AG04449 (cell line): ENCODE data around the gene P4HB.

ENCODE experiments used
- CTCF ChIA-PET: fragments of 350-600 bp; formaldehyde crosslinking; extraction: SDS; loops from one replicate; lab custom pipeline; 2021; ENCODE audit warnings: antibody characterized with exemption; lab: Yijun Ruan, JAX
- POLR2A ChIA-PET: fragments of 400-600, 350-600 bp; formaldehyde crosslinking; extraction: SDS; loops from one replicate; lab custom pipeline; 2020; ENCODE audit warnings: antibody characterized with exemption, inconsistent platforms; lab: Yijun Ruan, JAX
- DNase-seq: peaks from one replicate; pipeline ENCODE4 v3.0.0-alpha.2; 2010; ENCODE audit warnings: low read depth, low spot score
- H3K4me3 ChIP-seq: 2 replicates; pipeline ENCODE4 v1.5.1; 2011; ENCODE audit warnings: low read depth, mild to moderate bottlenecking, control low read depth, low read length
- CTCF ChIP-seq: IDR thresholded peaks from one replicate; pipeline ENCODE4 v1.5.1; 2011; ENCODE audit warnings: mild to moderate bottlenecking, moderate library complexity, low read length, control low read depth, inconsistent platforms; ENCODE audit not compliant: insufficient read depth; ENCODE audit errors: missing control alignments

Gene P4HB

DNA sequence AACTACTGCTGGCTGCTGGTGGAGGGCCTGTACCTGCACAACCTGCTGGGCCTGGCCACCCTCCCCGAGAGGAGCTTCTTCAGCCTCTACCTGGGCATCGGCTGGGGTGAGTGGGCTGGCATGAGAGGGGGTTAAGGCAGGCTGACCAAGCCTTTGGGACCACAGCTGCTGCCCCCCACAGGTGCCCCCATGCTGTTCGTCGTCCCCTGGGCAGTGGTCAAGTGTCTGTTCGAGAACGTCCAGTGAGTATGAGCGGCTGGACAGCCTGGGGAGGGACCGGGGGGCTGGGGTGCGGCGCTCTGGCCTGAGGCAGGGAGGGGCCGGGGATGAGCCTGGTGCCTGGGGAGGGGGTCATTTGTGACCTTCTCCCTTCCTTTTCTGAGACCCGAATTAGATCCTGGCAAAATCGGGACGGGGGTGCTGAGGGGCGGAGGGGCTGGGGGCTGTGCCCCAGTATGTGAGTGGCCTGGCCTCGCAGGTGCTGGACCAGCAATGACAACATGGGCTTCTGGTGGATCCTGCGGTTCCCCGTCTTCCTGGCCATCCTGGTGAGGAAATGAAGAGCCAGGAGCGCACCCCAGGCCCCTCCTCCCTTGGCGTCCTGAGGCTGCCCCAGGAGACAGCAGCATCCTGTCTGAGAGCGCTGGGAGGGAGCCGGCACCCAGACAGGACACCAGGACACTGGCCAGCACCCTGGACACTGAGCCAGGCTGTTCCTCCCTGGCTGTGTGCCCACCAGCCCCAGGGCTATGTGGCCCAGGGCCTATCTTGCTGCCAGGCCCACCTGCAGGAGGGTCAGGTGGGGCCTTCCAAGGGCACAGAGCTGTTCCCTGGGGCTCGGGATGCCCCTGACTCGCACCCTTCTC, 48.4 kb downstream of the P4HB start:
- TF ChIP-seq CTCF = no peak
- no peak overlapping the region for H3K4me3 ChIP-seq
- POLR2A ChIA-PET = no interaction called here
- no peak for DNase-seq
- CTCF ChIA-PET = no interaction called here

GRCh38 chr17:81810892-81811704, 49.2 kb downstream of the P4HB start:
- no peak overlapping the region for H3K4me3 ChIP-seq
- ChIA-PET CTCF (no interaction called here), POLR2A (no interaction called here)
- DNase-seq = no peak
- TF ChIP-seq CTCF = no peak

- TF ChIP-seq CTCF = no peak
- no peak for DNase-seq
- no peak overlapping the region for H3K4me3 ChIP-seq
- CTCF ChIA-PET = no interaction called here
- POLR2A ChIA-PET = no interaction called here
Measured at GRCh38 chr17:81810476-81810875, 49.9 kb downstream of the P4HB start.

DNA sequence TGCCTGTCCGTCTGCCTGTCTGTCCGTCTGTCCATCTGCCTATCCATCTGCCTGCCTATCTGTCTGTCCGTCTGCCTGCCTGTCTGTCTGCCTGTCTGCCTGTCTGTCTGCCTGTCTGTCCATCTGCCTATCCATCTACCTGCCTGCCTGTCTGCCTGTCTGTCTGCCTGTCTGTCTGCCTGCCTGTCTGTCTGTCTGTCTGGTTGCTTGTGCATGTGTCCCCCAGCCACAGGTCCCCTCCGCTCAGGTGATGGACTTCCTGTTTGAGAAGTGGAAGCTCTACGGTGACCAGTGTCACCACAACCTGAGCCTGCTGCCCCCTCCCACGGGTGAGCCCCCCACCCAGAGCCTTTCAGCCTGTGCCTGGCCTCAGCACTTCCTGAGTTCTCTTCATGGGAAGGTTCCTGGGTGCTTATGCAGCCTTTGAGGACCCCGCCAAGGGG, 50.8 kb downstream of the P4HB start:
- ChIA-PET CTCF (no interaction called here), POLR2A (no interaction called here)

DNA sequence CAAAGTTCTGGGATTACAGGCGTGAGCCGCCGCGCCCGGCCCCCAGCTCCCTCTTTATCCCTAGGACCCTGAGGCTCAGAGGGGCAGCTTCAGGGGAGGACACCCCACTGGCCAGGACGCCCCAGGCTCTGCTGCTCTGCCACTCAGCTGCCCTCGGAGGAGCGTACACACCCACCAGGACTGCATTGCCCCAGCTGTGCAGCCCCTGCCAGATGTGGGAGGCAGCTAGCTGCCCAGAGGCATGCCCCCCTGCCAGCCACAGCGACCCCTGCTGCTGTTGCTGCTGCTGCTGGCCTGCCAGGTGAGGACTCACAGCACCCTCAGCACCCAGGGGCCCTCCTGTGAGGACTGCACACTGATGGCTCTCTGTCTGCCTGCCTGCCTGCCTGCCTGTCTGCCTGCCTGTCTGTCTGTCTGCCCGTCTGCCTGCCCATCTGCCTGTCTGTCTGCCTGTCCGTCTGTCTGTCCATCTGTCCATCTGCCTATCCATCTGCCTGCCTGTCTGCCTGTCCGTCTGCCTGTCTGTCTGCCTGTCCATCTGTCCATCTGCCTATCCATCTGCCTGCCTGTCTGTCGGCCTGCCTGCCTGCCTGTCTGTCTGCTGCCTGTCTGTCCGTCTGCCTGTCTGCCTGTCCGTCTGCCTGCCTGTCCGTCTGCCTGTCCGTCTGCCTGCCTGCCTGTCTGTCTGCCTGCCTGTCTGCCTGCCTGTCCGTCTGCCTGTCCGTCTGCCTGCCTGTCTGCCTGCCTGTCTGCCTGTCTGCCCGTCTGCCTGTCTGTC, 51.4 kb downstream of the P4HB start:
- ChIA-PET POLR2A (no interaction called here), CTCF (no interaction called here)
- H3K4me3 ChIP-seq = no peak overlapping the region
- no peak for DNase-seq
- no peak for TF ChIP-seq CTCF

More for the DNA sequence above, 50.8 kb downstream of the P4HB start:
- no peak overlapping the region for H3K4me3 ChIP-seq
- DNase-seq = no peak
- TF ChIP-seq CTCF = no peak
